GM21515 (cell line): ENCODE results near the gene NRIP1.
"Not testable (repeated sequence)": the region's sequence is repeated elsewhere in the genome, so short reads cannot be mapped to it uniquely, and the experiment has no call there.

Experiments used
- ATAC-seq: cut with Tn5 transposase; IDR thresholded peaks from one replicate; pipeline ENCODE4 v1.9.1; 2021; ENCODE audit not compliant: unreplicated experiment

The NRIP1 gene

DNA sequence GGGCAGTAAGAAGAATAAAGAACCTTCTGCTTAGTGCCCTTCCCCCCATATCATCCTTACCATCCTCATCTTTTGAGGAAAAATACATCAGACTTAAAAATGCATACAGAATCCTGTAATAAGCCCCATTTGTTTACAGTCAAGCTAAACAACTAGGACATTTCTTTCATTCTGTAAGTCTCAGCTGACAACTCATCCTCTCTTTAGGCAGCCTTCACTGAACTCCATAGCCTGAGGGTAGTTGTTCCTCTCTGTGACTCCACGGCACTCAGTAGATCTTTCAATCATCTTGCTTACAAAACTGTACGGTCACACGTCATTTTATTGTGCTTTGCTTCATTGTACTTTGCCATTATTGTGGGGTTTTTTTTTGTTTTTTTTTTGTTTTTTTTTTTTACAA is 82.5 kb downstream of the NRIP1 start:
- ATAC-seq = no peak

DNA sequence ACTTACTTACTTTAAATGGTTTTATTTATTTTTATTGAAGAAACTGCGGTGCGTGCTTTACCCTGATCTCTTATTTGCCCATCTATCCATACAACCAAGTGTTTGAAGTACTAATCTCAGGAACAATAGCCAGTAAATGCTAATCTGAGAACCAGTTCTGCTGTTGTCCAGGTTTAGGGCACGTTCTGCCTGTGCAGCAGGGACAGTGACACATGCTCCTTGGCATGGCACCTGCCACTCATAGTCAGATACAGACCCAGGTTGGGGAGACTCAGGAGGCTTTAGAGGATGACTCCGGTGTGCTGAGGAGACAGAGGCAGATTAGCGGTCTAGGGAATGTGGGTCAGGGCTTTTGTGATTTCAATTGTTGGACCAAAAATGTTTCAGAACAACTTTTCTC is 83.6 kb downstream of the NRIP1 start:
- ATAC-seq = no peak

GRCh38 chr21:14979264-14979663 is 85.5 kb downstream of the NRIP1 start:
- ATAC-seq = no peak

- ATAC-seq = no peak
Observed at GRCh38 chr21:14977814-14978213, 87.0 kb downstream of the NRIP1 start.

GRCh38 chr21:14975136-14975919 is 89.5 kb downstream of the NRIP1 start:
- no peak for ATAC-seq

- ATAC-seq = no peak
Observed at GRCh38 chr21:14972678-14973077, 92.1 kb downstream of the NRIP1 start.

- no peak for ATAC-seq
Observed at GRCh38 chr21:14968821-14969220, 96.0 kb downstream of the NRIP1 start.

GRCh38 chr21:14968029-14968428 is 96.8 kb downstream of the NRIP1 start:
- ATAC-seq = no peak

- ATAC-seq = no peak
Observed at GRCh38 chr21:14964621-14965020, 100.2 kb downstream of the NRIP1 start.

GRCh38 chr21:14962217-14962616 is 102.6 kb downstream of the NRIP1 start:
- ATAC-seq = no peak

DNA sequence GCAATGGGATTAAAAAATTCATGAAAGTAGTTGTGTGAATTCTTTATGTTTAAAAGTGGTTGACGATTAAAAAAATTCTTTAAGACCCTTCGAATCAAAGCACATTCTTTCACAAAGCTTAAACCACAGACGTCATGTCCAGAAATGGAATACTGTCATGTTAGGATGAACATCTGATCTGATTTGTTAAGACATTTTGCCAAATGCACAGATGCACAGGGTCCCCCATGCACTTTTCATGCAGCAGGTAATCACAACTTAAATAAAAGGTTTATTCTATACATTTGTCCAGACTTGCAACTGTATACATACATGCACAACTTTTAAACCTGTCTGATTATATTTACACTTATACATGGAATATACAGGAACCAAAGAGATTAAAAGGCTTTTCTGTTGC is 103.3 kb downstream of the NRIP1 start:
- no peak for ATAC-seq

GRCh38 chr21:14959343-14959742 is 105.5 kb downstream of the NRIP1 start:
- no peak for ATAC-seq

DNA sequence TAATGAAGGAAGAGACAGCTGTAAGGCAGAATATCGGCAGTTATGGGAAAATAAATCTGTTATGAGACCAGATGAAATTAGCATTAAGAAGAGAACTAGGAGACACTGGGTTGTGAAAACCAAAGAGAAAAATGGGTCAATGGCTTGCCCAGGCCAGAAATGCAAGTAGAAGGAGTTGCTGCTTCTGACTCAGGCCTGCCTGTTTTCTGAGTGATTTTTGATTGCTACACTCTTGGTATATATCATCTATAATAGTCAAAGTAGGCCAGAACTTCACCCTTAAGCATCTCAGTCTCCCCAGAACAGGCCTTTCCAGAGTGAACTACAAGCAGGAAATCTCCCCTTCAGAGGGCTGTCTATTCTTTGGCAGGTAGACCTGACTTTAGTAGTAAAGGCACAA is 107.0 kb downstream of the NRIP1 start:
- no peak for ATAC-seq

DNA sequence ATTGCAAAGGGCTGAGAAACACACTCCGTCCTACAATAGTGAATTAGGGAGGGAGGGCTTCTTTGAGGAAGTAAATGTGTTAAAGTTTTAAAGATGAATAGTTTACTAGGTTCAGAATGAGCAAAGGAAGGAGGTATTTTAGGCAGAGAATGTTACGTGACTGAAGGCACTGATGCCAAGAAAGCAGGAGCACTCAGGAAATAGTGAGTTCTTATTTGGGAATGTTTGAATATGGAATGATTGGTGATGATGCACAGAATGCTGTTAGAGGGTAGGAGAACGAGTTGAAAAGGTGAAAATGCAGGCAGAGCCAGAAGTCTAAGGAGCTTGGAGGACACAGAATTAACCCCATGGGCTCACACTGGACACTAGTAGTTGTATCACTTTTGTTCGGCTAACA is 108.0 kb downstream of the NRIP1 start:
- ATAC-seq = no peak

DNA sequence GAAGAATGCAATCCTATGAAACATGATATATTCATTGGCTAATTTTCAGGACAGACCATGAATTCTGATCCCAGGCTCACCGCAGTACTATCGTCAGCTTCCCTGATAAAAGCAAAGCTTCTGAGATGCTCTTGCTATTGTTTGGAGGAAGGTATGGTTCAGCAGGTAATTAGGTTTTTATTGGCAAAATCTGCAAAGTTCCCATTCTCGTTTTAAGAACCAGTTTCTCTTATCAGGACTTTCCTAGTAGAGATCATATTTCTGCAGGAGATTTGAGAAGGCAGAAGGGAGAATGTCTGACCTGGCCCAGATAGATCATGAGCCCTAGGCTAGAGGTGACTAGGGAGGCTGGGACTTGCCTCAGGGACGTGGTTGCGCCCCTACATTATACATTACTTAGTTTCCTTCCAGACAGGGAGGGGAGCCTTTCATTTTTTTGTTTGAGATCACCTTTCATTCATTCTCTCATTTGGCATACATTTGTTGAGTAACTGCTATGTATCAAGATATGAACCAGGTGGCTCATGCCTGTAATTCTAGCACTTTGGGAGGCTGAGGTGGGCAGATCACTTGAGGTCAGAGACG is 108.8 kb downstream of the NRIP1 start:
- ATAC-seq = no peak

DNA sequence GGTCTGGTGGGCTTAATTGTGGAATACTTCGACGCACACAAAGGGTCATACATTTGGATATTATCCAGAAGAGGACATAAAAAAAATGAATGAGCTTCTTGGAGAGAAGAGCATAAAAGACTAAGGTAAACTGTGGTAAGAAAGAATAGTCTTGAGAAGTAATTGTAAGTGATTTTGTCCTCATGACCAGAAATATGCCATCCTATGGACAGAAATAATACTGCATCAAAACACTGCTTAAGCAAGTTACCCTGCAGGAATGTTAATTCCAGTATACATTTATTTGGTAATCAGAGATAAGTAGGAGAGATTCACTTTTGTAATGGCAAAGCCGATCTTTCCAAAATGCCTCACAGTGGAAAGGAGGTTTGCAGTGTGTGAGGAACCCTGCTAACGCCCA is 111.9 kb downstream of the NRIP1 start:
- no peak for ATAC-seq

GRCh38 chr21:14949603-14950002 is 115.2 kb downstream of the NRIP1 start:
- ATAC-seq = no peak

DNA sequence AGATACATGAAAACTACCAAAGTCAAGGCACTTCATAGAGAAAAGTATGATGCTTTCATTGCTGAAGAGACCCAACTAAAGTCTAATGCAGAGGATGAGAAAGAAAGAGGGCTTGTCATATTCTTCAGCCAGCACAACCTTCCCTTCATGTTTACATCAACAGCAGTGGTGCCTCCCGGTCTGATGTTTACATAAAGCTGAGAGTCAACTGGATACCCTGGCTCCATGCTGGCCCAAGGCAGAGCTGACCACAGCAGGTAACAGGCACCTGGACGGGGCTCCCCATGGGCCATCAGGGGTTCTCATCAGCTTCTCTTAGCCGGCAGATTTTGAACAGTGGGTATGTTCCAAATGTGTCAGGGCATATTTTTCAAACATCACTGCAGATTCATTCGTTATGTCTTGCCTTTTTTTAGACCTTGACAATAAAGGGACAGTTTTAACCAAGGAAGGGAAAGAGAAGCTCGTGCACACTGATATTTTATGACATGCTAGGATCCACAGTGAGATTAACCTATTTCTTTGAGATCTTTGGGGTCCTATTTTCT is 117.1 kb downstream of the NRIP1 start:
- ATAC-seq = no peak

DNA sequence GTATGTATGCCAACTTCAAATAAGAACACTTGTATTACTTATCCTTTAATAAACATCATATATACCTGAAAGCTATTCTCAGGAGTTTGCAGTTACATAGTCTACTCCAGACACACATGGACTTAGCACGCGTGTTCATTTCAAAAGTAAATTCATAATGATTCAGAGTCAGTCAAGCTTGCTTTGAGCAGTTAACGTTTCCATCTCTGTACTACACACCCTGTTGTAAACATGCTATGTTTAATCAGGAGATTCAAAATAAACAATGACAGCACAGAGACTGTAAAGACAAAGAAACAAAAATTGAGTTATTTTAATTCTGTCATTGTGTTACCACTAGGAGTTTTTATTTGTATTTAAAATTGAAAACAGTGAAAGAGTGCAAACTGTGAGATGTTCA is 119.6 kb downstream of the NRIP1 start:
- ATAC-seq = no peak

DNA sequence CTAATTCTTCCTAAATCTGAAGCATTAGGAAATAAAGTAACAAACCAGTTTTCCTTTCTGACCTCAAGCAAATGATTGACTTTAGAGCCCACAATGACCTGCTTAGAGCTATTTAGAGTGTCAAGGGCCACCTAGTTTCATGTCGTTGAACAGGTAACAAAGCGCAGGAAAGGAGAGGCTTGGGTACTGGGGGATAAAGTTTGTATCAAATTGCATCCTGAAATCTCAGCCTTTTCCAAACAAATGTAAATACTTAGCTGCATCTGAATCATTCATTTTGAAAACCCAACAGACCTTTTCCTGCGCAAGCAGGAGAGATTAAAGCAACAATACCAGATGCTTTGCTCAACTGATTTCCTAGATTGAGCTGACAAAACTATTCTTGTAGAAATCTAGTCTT is 121.2 kb downstream of the NRIP1 start:
- ATAC-seq = no peak

GRCh38 chr21:14942801-14943490 is 121.9 kb downstream of the NRIP1 start:
- ATAC-seq = no peak

DNA sequence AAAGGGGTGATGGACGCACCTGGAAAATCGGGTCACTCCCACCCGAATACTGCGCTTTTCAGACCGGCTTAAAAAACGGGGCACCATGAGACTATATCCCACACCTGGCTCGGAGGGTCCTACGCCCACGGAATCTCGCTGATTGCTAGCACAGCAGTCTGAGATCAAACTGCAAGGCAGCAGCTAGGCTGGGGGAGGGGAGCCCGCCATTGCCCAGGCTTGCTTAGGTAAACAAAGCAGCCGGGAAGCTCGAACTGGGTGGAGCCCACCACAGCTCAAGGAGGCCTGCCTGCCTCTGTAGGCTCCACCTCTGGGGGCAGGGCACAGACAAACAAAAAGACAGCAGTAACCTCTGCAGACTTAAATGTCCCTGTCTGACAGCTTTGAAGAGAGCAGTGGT is 137.5 kb downstream of the NRIP1 start:
- not testable (repeated sequence) for ATAC-seq
